ENCODE data around the gene RPL15. TPM values are rescaled to one million over a fixed set of nuclear protein-coding genes. Genes with fewer than 3 reads are reported as not detected.
A peak's percentile ranks its signal among the peaks of the same experiment; 100 is the strongest.

The RPL15 gene
- polyA plus RNA-seq, 4 donors: 1,526 to 3,526 (median 2,791) TPM

GRCh38 chr3:23938688-23939087 lies 21.8 kb downstream of the RPL15 start:
- no peak overlapping the region for H3K4me3 ChIP-seq (ENCODE audit: low read depth in 1 of 3, low read length in 3 of 3)
- H3K36me3 ChIP-seq (ENCODE audit: control insufficient read depth in 3 of 3, insufficient read depth in 2 of 3, low read depth in 1 of 3, low read length in 3 of 3): no peaks in the 10 kb centered on the region
- FAIRE-seq (no peak), DNase-seq (no peak)
- peaks cover 0 to 3% (median 0%) of the 10 kb centered on the region in 3 donors for H3K27me3 ChIP-seq (ENCODE audit: control insufficient read depth in 3 of 3, insufficient read depth in 3 of 3, low read length in 3 of 3)
- no peak overlapping the region for H3K27ac ChIP-seq (ENCODE audit: low read depth in 1 of 3, low read length in 2 of 3)
- H3K9me3 ChIP-seq (ENCODE audit: control insufficient read depth in 2 of 2, insufficient read depth in 1 of 2, low read depth in 1 of 2, low read length in 1 of 2): peaks cover 0 to 5% of the 10 kb centered on the region in 2 donors
- no peaks in the 10 kb centered on the region for H3K4me1 ChIP-seq (ENCODE audit: control insufficient read depth in 3 of 3, insufficient read depth in 2 of 3, low read depth in 1 of 3, low read length in 2 of 3)

- H3K27me3 ChIP-seq (ENCODE audit: control insufficient read depth in 3 of 3, insufficient read depth in 3 of 3, low read length in 3 of 3): peaks cover 0 to 11% (median 0%) of the 10 kb centered on the region in 3 donors
- FAIRE-seq (no peak), DNase-seq (no peak)
- H3K9me3 ChIP-seq (ENCODE audit: control insufficient read depth in 2 of 2, insufficient read depth in 1 of 2, low read depth in 1 of 2, low read length in 1 of 2): peaks cover 0 to 5% of the 10 kb centered on the region in 2 donors
- WGBS, 3 donors: 67 to 91% (median 86%) methylated on average over 5 of the region's 5 CpGs
- H3K36me3 ChIP-seq (ENCODE audit: control insufficient read depth in 3 of 3, insufficient read depth in 2 of 3, low read depth in 1 of 3, low read length in 3 of 3): no peaks in the 10 kb centered on the region
- H3K27ac ChIP-seq (ENCODE audit: low read depth in 1 of 3, low read length in 2 of 3): no peak overlapping the region
- peaks cover 0 to 7% (median 0%) of the 10 kb centered on the region in 3 donors for H3K4me1 ChIP-seq (ENCODE audit: control insufficient read depth in 3 of 3, insufficient read depth in 2 of 3, low read depth in 1 of 3, low read length in 2 of 3)
- H3K4me3 ChIP-seq (ENCODE audit: low read depth in 1 of 3, low read length in 3 of 3): no peak overlapping the region
Measured at GRCh38 chr3:23940775-23941174, 23.8 kb downstream of the RPL15 start.

GRCh38 chr3:23941440-23941839 lies 24.5 kb downstream of the RPL15 start:
- Histone ChIP-seq H3K36me3 (ENCODE audit: control insufficient read depth in 3 of 3, insufficient read depth in 2 of 3, low read depth in 1 of 3, low read length in 3 of 3) (no peaks in the 10 kb centered on the region), H3K4me3 (ENCODE audit: low read depth in 1 of 3, low read length in 3 of 3) (no peak overlapping the region), H3K27ac (ENCODE audit: low read depth in 1 of 3, low read length in 2 of 3) (no peak overlapping the region), H3K27me3 (ENCODE audit: control insufficient read depth in 3 of 3, insufficient read depth in 3 of 3, low read length in 3 of 3) (peaks cover 0 to 11% (median 0%) of the 10 kb centered on the region in 3 donors), H3K4me1 (ENCODE audit: control insufficient read depth in 3 of 3, insufficient read depth in 2 of 3, low read depth in 1 of 3, low read length in 2 of 3) (peaks cover 0 to 8% (median 0%) of the 10 kb centered on the region in 3 donors), H3K9me3 (ENCODE audit: control insufficient read depth in 2 of 2, insufficient read depth in 1 of 2, low read depth in 1 of 2, low read length in 1 of 2) (peaks cover 0 to 5% of the 10 kb centered on the region in 2 donors)
- FAIRE-seq (no peak), DNase-seq (no peak)
- 85 to 89% (median 89%) methylated on average over 4 of the region's 4 CpGs for WGBS, 3 donors

- Histone ChIP-seq H3K27me3 (ENCODE audit: control insufficient read depth in 3 of 3, insufficient read depth in 3 of 3, low read length in 3 of 3) (peaks cover 0 to 11% (median 0%) of the 10 kb centered on the region in 3 donors), H3K4me3 (ENCODE audit: low read depth in 1 of 3, low read length in 3 of 3) (no peak overlapping the region), H3K4me1 (ENCODE audit: control insufficient read depth in 3 of 3, insufficient read depth in 2 of 3, low read depth in 1 of 3, low read length in 2 of 3) (peaks cover 0 to 16% (median 2%) of the 10 kb centered on the region in 3 donors), H3K36me3 (ENCODE audit: control insufficient read depth in 3 of 3, insufficient read depth in 2 of 3, low read depth in 1 of 3, low read length in 3 of 3) (no peaks in the 10 kb centered on the region), H3K9me3 (ENCODE audit: control insufficient read depth in 2 of 2, insufficient read depth in 1 of 2, low read depth in 1 of 2, low read length in 1 of 2) (peaks cover 0 to 5% of the 10 kb centered on the region in 2 donors), H3K27ac (ENCODE audit: low read depth in 1 of 3, low read length in 2 of 3) (no peak overlapping the region)
- WGBS, 3 donors: 87 to 93% (median 93%) methylated on average over 11 of the region's 11 CpGs
- FAIRE-seq: no peak
- no peak for DNase-seq
Measured at GRCh38 chr3:23942546-23942945, 25.6 kb downstream of the RPL15 start.

GRCh38 chr3:23944007-23944783 lies 27.3 kb downstream of the RPL15 start:
- Histone ChIP-seq H3K4me1 (ENCODE audit: control insufficient read depth in 3 of 3, insufficient read depth in 2 of 3, low read depth in 1 of 3, low read length in 2 of 3) (peaks cover 0 to 20% (median 7%) of the 10 kb centered on the region in 3 donors), H3K27me3 (ENCODE audit: control insufficient read depth in 3 of 3, insufficient read depth in 3 of 3, low read length in 3 of 3) (peaks cover 0 to 11% (median 0%) of the 10 kb centered on the region in 3 donors), H3K4me3 (ENCODE audit: low read depth in 1 of 3, low read length in 3 of 3) (peak overlapping the region; percentile 75 to 99 (median 80)), H3K27ac (ENCODE audit: low read depth in 1 of 3, low read length in 2 of 3) (no peak overlapping the region), H3K9me3 (ENCODE audit: control insufficient read depth in 2 of 2, insufficient read depth in 1 of 2, low read depth in 1 of 2, low read length in 1 of 2) (no peaks in the 10 kb centered on the region), H3K36me3 (ENCODE audit: control insufficient read depth in 3 of 3, insufficient read depth in 2 of 3, low read depth in 1 of 3, low read length in 3 of 3) (no peaks in the 10 kb centered on the region)
- FAIRE-seq (no peak), DNase-seq (peak in 1 of 2 donors; percentile 31)
- WGBS, 3 donors: 2 to 11% (median 8%) methylated on average over 13 of the region's 13 CpGs

GRCh38 chr3:23944861-23945662 lies 28.1 kb downstream of the RPL15 start, which contains the start of gene NR1D2:
NR1D2 (plus strand) TSS chr3:23945286; CDS start chr3:23945579, 293 bp downstream.
- WGBS, 3 donors: 0 to 1% (median 1%) methylated on average over 41 to 88 of the region's 88 CpGs

GRCh38 chr3:23945663-23945912 lies 28.7 kb downstream of the RPL15 start:
- Histone ChIP-seq H3K27me3 (ENCODE audit: control insufficient read depth in 3 of 3, insufficient read depth in 3 of 3, low read length in 3 of 3) (peaks cover 0 to 11% (median 0%) of the 10 kb centered on the region in 3 donors), H3K4me3 (ENCODE audit: low read depth in 1 of 3, low read length in 3 of 3) (peak overlapping the region; percentile 30 to 99 (median 80)), H3K9me3 (ENCODE audit: control insufficient read depth in 2 of 2, insufficient read depth in 1 of 2, low read depth in 1 of 2, low read length in 1 of 2) (no peaks in the 10 kb centered on the region), H3K27ac (ENCODE audit: low read depth in 1 of 3, low read length in 2 of 3) (peak overlapping the region; percentile 54 to 97 (median 92)), H3K36me3 (ENCODE audit: control insufficient read depth in 3 of 3, insufficient read depth in 2 of 3, low read depth in 1 of 3, low read length in 3 of 3) (no peaks in the 10 kb centered on the region), H3K4me1 (ENCODE audit: control insufficient read depth in 3 of 3, insufficient read depth in 2 of 3, low read depth in 1 of 3, low read length in 2 of 3) (peaks cover 3 to 20% (median 15%) of the 10 kb centered on the region in 3 donors)
- no peak for FAIRE-seq
- no peak for DNase-seq
- 0 to 1% methylated on average over 25 to 39 of the region's 39 CpGs; no CpG with 5 or more reads in 1 of the 3 donors for WGBS, 3 donors

More at GRCh38 chr3:23944861-23945662, 28.1 kb downstream of the RPL15 start, which contains the start of gene NR1D2:
- Histone ChIP-seq H3K4me3 (ENCODE audit: low read depth in 1 of 3, low read length in 3 of 3) (peak within 1 kb of the TSS; percentile 80 to 99 (median 89)), H3K4me1 (ENCODE audit: control insufficient read depth in 3 of 3, insufficient read depth in 2 of 3, low read depth in 1 of 3, low read length in 2 of 3) (peaks cover 3 to 20% (median 10%) of the 10 kb centered on the region in 3 donors), H3K27me3 (ENCODE audit: control insufficient read depth in 3 of 3, insufficient read depth in 3 of 3, low read length in 3 of 3) (peaks cover 0 to 11% (median 0%) of the 10 kb centered on the region in 3 donors), H3K27ac (ENCODE audit: low read depth in 1 of 3, low read length in 2 of 3) (peak within 1 kb of the TSS; percentile 92 to 97 (median 96)), H3K9me3 (ENCODE audit: control insufficient read depth in 2 of 2, insufficient read depth in 1 of 2, low read depth in 1 of 2, low read length in 1 of 2) (no peaks in the 10 kb centered on the region), H3K36me3 (ENCODE audit: control insufficient read depth in 3 of 3, insufficient read depth in 2 of 3, low read depth in 1 of 3, low read length in 3 of 3) (no peaks in the 10 kb centered on the region)
- DNase-seq (peak; percentile 81 to 89), FAIRE-seq (no peak)

GRCh38 chr3:23945913-23946687 lies 29.2 kb downstream of the RPL15 start:
- peak; percentile 96 to 99 for DNase-seq
- Histone ChIP-seq H3K4me3 (ENCODE audit: low read depth in 1 of 3, low read length in 3 of 3) (peak overlapping the region; percentile 80 to 99 (median 89)), H3K4me1 (ENCODE audit: control insufficient read depth in 3 of 3, insufficient read depth in 2 of 3, low read depth in 1 of 3, low read length in 2 of 3) (peaks cover 3 to 20% (median 15%) of the 10 kb centered on the region in 3 donors), H3K9me3 (ENCODE audit: control insufficient read depth in 2 of 2, insufficient read depth in 1 of 2, low read depth in 1 of 2, low read length in 1 of 2) (no peaks in the 10 kb centered on the region), H3K27ac (ENCODE audit: low read depth in 1 of 3, low read length in 2 of 3) (peak overlapping the region; percentile 90 to 96 (median 92)), H3K27me3 (ENCODE audit: control insufficient read depth in 3 of 3, insufficient read depth in 3 of 3, low read length in 3 of 3) (peaks cover 0 to 11% (median 0%) of the 10 kb centered on the region in 3 donors), H3K36me3 (ENCODE audit: control insufficient read depth in 3 of 3, insufficient read depth in 2 of 3, low read depth in 1 of 3, low read length in 3 of 3) (no peaks in the 10 kb centered on the region)
- 0% methylated on average over 45 to 87 of the region's 87 CpGs for WGBS, 3 donors
- FAIRE-seq: no peak

All from small intestine (tissue), 7 donors.